Activated naive CD4-positive, alpha-beta T cell treated with Interleukin-2 at 50 U/mL for 16 hours (primary cell): ENCODE measurements around the gene CLN3.
"Not testable (repeated sequence)": the region's sequence is repeated elsewhere in the genome, so short reads cannot be mapped to it uniquely, and the experiment has no call there.

Experiments
- DNase-seq: peaks from one replicate; pipeline ENCODE4 v3.0.0-alpha.2; 2020

The CLN3 gene

DNA sequence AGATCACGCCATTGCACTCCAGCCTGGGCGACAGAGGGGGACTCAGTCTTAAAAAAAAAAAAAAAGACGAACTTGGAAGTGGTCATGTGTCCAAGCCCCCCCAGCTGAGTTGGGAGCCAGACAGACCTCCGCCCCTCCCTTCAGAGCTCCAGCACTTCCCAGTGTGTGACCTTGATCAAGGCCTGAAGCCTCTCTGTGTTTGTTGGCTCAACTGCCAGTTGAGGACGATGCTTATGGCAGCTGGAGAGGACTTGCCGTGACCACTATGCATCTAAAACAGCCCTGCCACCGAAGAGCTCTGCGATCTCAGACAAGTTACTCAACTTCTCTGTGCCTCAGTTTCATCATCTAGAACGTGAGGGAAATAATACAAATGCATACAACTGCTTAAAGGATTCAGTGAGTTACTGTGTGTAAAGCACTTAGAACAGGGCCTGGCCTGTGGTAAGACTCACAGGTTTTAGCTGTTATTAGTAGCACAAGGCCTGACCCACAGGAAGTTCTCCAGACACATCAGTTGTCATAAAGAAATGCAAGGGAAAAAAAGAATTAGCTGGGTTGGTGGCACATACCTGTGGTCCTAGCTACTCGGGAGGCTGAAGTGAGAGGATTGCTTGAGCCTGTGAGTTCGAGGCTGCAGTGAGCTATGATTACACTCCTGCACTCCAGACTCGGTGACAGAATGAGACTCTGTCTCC is 21.8 kb upstream of the CLN3 start:
- no peak for DNase-seq

DNA sequence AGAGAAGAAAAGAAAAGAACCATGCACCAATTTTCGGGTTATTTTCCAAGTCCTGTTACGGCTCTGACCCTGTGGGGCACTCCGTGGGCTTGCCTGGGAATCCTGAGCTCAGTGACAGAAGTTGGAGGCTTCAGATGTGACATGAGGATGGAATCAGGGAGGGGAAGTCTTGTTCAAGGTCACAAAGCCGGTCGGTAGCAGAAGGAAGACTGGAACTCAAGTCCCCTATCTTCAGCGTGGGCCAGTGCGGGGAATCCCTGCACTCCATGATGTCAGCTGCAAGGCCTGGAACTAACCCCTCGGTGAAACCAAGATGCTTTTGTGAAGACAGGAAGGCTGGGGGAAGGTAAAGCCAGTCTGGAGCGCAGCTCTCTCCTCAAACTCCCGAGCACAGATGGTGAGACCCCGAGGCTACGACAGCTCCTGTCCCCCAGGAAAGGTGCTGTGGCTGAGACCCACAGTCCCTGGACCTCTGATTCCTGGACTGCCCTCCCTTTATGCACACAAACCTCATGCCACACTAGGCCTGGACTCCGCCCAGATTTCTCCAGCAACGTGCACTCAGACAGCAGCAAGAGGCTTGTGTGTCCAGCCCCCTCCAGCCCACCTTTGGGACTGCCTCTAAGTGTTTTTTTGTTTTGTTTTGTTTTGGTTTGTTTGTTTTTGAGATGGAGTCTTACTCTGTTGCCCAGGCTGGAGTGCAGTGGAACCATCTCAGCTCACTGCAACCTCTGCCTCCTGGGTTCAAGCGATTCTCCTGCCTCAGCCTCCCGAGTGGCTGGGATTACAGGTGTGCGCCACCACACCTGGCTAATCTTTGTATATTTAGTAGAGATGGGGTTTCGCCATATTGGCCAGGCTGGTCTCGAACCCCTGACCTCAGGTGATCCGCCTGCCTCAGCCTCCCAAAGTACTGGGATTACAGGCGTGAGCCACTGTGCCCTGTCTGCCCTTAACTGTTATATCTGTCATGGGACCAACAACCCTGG is 20.2 kb upstream of the CLN3 start:
- DNase-seq: no peak

DNA sequence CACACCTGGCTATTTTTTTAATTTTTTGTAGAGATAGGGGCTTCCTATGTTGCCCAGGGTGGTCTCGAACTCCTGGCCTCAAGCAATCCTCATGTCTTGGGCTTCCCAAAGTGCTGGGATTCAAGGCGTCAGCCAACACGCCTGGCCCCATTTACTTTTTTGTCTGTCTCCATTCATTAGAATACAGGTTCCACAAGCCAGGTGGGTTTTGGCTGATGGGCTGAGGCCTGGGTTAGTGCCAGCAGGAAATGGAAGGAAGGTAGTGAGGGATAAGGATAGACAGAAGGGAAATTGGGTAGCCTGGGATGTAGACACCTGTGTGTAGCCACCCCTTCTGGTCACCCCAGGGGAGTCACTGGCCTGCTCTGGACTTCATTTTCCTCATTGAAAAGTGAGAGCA is 19.2 kb upstream of the CLN3 start:
- no peak for DNase-seq

DNA sequence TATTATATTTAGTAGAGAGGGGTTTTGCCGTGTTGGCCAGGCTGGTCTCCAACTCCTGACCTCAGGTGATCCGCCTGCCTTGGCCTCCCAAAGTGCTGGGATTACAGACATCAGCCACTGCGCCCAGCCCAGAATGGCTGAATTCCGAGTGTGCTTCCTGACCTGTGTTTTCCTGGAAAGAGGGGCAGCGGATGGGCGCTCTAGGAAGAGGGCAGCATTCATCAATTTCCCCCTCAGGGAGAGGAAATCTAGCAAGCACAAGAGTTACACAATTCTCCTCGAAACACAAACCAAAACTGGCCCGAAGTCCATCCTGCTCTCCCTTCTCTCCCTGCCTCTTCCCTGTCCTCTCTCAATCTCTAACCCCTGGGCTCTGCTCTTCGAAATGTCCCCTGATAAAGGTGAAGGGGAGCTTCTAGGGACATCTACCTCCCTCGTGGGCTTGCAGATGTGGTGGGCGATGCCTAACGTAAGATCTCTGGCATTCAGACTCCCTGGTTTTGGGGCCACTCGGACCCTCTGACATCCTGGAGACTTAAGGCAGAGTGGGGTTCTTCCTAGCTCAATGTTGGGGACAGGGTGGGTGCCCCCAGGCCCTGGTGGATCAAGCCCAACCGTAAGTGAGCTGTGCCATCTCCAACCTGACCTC is 13.7 kb upstream of the CLN3 start:
- no peak for DNase-seq

DNA sequence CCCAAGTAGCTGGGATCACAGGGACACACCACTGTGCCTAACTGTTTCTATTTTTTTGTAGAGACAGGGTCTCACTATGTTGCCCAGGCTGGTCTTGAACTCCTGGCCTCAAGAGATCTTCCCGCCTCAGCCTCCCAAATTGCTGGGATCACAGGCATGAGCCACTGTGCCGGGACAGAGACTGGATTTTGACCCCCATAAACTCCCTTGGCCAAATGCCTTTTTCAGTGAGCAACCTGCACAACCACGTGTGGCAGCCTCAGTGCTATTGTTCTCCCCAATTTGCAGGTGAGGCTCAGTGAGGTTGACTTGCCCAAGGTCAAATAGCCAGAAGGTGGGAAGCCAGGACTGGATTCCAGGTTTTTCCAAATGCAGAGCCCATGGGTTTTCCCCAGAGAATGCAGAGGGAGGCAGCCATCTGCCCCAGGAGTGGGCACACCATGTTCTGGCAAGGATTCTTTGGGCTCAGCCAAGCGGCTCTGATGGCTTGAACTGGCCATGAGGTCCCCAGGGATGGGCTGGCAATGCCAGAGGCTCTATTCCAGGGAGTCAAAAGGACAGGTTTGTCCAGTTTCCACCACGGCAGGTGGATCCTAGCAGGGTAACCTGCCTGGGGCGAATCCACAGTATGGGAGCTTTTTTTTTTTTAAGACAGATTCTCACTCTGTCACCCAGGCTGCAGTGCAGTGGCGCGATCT is 13.0 kb upstream of the CLN3 start:
- DNase-seq: no peak

DNA sequence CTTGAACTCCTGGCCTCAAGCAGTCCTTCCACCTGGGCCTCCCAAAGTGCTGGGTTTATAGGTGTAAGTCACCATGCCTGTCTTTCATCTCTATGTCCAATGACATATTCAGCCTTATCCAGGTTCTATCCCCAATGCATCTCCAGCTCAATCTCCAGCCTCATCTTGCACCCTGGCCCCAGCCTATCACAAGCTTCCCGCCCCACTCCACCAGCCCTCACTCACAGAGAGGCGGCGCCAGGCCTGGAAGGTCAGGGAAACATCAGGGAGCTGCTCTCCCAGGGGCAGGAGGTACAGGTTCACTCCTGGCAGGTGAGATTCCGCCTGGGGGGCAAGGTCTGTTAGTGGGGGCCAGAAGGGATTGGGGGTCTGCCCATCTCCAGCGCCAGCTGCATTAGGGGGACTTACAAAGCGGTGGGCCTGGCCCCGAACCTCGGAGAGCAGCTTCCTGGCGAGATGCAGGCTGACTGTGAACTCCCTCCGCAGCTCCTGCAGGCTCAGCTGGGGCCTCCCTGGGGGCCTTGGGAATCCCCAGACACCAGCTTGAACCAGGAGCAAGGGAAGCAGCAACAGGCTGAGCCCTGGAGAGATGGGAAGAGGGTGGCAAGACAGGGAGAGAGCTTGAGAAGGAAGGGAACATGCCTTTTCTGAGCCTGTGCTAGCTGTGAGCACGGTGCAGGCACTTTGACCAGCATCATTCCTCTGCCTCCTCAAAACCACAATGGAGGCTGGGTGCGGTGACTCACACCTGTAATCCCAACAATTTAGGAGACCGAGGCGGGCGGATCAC is 11.8 kb upstream of the CLN3 start:
- DNase-seq: no peak

DNA sequence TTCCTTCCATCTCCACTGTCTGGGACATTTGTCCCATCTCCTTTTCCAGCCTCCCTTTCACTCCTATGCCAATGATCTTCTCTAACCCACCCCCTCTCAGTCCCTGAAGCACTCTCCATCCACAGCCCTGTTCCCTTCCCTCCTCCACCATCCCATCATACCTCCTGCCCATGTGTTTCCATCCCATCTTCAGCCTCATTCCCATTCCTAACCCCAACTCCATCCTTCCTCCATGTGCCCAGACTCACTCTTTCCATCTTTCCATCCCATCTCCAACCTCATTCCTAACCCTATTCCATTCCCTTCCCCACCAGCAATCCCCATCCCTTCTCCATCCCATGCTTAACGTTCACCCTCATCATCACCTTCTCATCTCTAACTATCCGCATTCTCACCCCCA is 10.4 kb upstream of the CLN3 start:
- DNase-seq: no peak

DNA sequence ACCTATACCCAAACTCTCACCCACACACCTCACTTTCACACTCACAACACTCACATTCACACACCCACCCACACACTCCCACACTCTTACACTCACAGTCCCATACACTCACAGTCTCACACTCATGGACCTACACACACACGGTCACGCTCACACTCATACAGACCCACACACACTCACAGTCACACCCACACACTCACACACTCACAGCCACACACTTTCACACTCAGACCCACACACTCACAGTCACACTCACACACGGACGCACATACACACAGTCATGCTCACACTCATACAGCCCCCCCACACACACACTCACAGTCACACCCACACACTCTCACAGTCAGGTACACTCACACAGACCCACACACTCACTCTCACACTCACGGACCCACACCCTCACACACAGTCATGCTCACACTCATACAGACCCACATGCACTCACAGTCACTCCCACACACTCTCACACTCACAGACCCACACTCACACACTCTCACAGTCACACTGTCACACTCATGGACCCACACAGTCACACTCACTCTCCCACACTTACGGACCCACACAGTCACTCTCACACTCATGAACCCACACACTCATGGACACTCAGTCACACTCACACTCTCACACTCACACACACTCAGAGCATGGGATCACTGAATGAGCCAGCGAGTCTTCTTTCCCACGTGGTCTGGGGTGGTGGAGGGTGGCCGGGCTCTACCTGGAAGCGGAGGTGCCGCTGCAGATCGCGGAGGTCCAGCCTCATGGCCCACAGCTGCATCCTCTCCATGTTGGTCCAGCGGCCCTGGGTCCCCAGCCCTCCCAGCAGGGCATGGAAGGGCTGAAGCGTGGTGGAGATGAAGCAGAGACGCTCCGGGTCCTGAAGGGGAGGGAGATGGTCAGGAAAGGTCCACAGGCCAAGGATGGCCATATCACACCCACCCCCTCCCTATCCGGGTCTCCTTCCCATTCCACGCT is 9.7 kb upstream of the CLN3 start:
- no peak for DNase-seq

DNA sequence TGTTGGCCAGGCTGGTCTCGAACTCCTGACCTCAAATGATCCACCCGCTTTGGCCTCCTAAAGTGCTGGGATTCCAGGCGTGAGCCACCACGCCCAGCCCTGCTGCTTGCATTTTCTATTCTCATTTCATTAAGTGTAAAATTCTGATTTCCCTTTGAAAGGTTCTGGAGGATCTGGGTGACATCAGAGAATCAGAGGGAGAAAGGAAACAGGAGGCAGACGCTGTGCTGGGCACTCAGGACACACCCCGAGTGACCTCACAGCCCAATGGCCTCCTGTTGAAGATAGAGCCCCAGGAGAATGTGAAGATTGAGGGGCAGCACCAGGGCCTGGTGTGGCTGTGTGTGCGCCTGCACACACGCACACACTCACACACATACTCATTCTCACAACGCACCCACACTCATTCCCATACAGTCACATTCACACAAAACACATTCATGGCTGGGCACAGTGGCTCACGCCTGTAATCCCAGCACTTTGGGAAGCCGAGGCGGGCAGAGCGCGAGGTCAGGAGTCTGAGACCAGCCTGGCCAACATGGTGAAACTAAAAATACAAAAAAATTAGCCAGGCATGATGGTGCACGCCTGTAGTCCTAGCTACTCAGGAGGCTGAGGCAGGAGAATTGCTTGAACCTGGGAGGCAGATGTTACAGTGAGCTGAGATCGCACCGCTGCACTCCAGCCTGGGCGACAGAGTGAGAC is 8.8 kb upstream of the CLN3 start:
- not testable (repeated sequence) for DNase-seq

DNA sequence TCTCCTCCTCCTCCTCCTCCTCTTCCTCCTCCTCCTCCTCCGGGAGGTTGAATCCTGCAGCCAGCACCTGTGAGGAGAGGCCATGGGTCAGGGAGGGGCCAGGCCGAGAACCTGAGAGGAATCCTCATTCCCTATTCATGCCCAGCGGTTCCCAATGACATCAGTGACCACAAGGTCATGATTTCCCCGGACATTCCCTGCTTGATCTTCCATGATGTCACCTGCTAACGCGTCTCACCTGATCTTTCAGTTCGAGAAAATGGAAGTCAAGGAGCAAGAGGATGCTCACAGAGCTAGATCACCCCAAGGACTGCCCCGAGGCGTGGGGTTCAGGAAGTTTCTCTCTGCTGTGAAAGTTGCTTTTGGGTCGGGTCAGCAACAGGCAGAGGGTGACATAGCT is 8.0 kb upstream of the CLN3 start:
- no peak for DNase-seq

DNA sequence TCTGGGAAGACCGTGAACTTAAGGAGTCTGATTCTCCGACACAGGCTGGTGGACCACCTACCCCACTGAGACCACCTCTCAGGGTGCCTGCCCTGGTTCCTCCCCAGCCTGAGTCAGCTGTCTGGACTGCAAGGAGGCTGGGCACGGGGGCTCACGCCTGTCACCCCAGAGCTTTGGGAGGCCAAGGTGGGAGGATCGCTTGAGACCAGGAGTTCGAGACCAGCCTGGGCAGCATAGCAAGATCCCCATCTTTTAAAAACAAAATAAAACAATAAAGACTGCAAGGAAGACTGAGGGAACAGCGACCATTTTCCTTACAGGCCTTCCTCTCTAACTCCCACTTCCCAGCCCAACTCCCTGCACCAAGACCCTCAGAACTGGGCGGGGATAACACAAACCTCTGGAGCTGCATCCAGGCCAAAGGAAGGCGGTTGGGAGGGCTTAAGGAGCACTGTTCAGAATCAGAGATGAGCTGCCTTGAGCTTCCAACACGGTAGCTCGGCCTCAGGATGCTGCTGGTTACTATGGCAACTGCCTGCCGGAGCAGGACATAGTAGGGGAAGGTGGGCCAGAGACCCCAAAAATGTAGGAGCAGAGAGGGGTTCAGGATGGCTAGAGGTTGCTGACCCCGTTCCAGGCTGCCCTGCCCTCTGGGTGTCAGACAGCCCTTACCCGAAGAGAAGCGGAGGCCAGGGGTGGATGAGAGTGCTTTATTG is 7.0 kb upstream of the CLN3 start:
- DNase-seq: no peak

DNA sequence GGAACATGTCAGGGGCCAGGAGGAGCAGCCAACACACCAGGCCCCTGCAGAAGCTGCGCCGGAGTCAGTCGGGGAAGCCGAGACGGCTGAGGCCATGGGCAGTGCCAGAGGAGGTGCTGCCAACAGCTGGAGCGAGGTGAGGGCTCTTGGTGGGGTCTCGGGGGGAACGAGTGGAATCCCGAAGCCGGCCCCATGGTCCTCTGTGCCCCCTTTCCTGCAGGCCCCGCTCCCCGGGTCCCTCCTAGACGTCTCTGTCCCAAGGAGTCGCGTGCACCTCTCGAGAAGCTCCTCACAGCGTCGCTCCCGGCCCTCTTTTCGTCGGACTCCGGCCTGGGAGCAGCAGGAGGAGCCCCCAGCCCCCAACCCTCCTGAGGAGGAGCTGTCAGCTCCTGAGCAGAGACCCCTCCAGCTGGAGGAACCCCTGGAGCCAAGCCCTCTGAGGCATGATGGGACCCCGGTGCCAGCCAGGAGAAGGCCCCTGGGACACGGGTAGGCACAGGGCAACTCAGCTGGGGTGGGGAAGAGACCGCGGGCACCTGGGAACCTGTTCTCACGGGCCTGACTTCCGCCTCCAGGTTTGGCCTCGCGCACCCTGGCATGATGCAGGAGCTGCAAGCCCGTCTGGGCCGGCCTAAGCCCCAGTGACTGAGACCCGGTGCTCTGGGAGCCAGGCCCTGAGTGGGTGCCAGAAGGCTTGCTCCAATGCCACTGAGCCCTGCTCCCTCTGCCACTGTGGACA is 6.2 kb upstream of the CLN3 start:
- DNase-seq: no peak

DNA sequence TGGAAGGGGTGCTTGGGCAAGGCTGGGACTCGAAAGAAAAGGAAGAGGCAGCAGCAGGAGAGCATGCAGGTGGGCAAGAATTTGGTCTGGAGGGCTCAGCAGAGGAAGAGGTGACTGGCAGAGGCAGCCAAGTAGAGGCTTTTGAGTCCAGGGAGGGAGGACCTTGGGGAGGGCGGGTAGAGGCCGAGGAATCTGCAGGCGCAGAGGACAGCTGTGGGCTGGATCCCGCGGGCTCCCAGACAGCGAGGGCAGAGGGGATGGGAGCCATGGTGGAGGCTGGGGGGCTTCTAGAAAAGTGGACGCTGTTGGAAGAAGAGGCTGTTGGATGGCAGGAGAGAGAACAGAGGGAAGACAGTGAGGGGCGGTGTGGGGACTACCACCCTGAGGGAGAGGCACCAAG is 5.5 kb upstream of the CLN3 start:
- no peak for DNase-seq

DNA sequence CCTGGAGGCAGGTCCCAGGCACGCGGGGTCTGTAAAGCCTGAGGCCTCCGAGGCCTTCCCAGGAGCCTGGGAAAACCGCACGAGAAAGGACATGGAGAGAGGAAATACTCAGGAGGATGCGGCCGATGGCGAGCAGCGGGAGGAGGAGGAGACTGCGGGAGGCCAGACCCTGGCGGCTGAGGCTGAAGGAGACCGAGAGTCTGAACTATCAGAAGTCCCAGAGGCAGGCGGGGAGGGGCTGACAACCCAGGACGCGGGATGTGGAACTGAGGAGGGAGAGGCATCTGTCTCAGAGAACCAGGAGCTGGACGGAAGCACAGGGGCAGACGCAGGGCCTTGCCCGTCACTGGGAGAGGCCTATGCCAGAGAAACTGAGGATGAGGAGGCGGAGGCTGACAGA is 5.0 kb upstream of the CLN3 start:
- no peak for DNase-seq

DNA sequence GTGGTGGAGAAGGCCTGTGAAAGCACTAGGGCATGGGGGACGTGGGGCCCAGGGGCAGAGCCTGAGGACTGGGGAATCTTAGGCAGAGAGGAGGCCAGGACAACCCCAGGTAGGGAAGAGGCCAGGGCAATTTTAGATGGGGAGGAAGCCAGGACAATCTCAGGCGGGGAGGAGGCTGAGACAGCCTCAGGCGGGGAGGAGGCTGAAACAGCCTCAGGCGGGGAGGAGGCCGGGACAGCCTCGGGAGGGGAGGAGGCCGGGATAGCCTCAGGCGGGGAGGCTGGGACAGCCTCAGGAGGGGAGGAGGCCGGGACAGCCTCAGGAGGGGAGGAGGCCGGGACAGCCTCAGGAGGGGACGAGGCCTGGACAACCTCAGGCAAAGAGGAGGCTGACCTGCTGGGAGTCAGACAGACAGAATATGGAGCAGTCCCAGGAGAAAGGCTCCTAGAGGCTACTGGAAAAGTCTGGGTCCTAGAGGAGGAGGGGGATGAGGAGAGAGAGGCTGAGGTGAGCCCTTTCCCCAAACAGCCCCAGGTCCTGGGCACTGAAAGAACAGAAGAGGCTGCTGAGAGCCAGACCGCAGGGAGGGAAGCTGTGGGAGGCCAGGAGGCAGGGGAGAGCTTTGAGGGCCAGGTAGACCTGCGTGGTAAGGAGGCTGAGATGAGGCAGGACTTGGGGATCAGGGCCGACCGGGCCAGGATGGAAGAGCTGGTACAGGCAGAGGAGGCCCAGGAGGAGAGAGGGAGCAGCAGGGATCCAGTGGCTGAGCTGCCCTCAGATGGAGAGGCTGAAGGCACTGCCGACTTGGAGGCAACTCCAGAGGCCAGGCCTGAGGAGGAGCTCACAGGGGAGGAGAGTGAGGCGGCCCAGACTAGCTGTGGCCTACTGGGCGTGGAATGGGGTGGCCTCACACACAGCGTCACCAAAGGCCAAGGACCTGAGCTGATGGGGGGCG is 4.2 kb upstream of the CLN3 start:
- no peak for DNase-seq

DNA sequence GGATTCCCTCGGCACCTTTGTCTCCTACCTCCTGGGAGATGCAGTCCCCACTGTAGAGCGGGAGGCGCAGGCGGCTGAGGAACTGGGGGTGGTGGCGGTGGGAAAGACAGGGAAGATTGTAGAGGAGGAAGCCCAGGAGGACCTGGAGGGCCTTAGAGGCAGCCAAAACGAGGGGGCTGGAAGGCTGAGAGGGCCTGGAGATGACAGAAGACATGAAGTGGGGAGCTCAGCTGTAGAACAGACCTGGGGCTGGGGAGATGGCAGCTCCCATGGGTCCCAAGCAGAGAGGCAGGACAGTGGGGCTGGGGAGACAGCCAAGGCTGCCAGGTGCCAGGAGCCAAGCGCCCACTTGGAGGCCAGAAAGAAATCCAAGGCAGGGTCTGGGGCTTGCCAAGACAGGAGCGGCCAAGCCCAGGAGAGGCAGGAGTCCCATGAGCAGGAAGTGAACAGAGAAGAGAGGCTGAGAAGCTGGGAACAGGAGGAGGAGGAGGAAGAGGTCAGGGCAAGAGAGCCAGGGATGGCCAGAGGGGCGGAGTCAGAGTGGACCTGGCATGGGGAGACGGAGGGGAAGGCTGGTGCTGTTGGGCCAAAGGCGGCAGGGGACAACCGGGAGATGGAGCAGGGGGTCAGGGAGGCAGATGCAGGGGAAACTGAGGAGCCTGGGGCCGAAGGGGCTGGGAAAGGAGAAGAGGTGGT is 3.4 kb upstream of the CLN3 start:
- DNase-seq: no peak
